ENCODE data around the gene MAG. TPM values are rescaled to one million over a fixed set of nuclear protein-coding genes. Genes with fewer than 3 reads are reported as not detected.

MAG gene
- total and polyA plus RNA-seq, 2 of the 8 experiments (the other 6 are each of a cell fraction or from before 2014, with no cell fraction given), result 0.20 to 1.3 TPM

- Histone ChIP-seq H3K56ac (replicated peaks; ENCODE audit: insufficient read length, low read depth, low read length) (no peak overlapping the region), H3K9me3 (ENCODE audit: insufficient read depth in 2 of 2, low read depth in 1 of 2, low read length in 1 of 2) (no peaks in the 10 kb centered on the region), H3K79me1 (ENCODE audit: low read depth, low read length) (no peaks in the 10 kb centered on the region), H4K20me1 (replicated peaks in 1 of 2; ENCODE audit: control insufficient read depth in 1 of 2, insufficient read depth in 2 of 2, low read length in 2 of 2) (peaks cover 0 to 4% of the 10 kb centered on the region in 2 experiments), H3K9ac (replicated peaks in 1 of 4; ENCODE audit: extremely low read depth in 1 of 4, low read depth in 3 of 4, low read length in 3 of 4) (no peak overlapping the region), H2BK12ac (ENCODE audit: low read depth, low read length) (no peak overlapping the region), H2BK120ac (replicated peaks; ENCODE audit: low read depth, low read length) (no peak overlapping the region), H3K27me3 (replicated peaks in 1 of 4; ENCODE audit: control insufficient read depth in 3 of 4, extremely low read depth in 1 of 4, insufficient read depth in 3 of 4, low read length in 3 of 4) (no peaks in the 10 kb centered on the region), H2BK5ac (ENCODE audit: low read depth, low read length) (no peak overlapping the region), H3K79me2 (ENCODE audit: control insufficient read depth in 1 of 2, insufficient read depth in 2 of 2, low read length in 2 of 2) (no peaks in the 10 kb centered on the region), H4K91ac (replicated peaks; ENCODE audit: insufficient read length, low read length) (no peak overlapping the region), H3K4me3 (ENCODE audit: extremely low read depth in 1 of 4, insufficient read depth in 2 of 4, low read depth in 3 of 4, low read length in 4 of 4) (no peak overlapping the region), H3K18ac (ENCODE audit: extremely low read depth, low read length) (no peak overlapping the region), H2AK5ac (ENCODE audit: low read depth, low read length) (no peak overlapping the region), H3K27ac (ENCODE audit: low read depth, low read length) (no peak overlapping the region), H4K5ac (ENCODE audit: insufficient read length, low read depth, low read length) (no peak overlapping the region), H3K23ac (ENCODE audit: insufficient read length) (no peak overlapping the region), H3K4ac (replicated peaks; ENCODE audit: insufficient read length, low read depth, low read length) (no peak overlapping the region), H3K4me2 (ENCODE audit: insufficient read depth in 1 of 2, low read depth in 2 of 2, low read length in 2 of 2) (no peak overlapping the region), H4K8ac (ENCODE audit: extremely low read depth, insufficient read depth, low read length) (no peak overlapping the region), H3K14ac (ENCODE audit: insufficient read length) (no peak overlapping the region), H2BK15ac (ENCODE audit: low read length) (no peak overlapping the region), H3K23me2 (ENCODE audit: low read depth, low read length) (no peaks in the 10 kb centered on the region), H3K4me1 (replicated peaks in 1 of 4; ENCODE audit: control insufficient read depth in 3 of 4, insufficient read depth in 4 of 4, low read length in 3 of 4) (peaks cover 0 to 3% (median 0%) of the 10 kb centered on the region in 4 experiments; a peak in 3 of 7 replicates), H3K36me3 (ENCODE audit: control insufficient read depth in 2 of 4, insufficient read depth in 4 of 4, low read length in 3 of 4) (peaks cover 5 to 8% (median 5%) of the 10 kb centered on the region in 4 experiments; a peak in 6 of 8 replicates), H2BK20ac (ENCODE audit: low read length) (no peak overlapping the region), H2AFZ (ENCODE audit: low read length) (no peak overlapping the region)
- no peak for TF ChIP-seq POU5F1 (IDR thresholded peaks at IDR 0.05; ENCODE audit: low read depth, low read length)
- FAIRE-seq (no peak), DNase-seq (ENCODE audit: low read depth in 1 of 2, low spot score in 2 of 2) (no peak)
- ChIA-PET POLR2A (ENCODE audit: partially characterized antibody) (interaction anchor here (0.8 to 5.5 kb wide), 6 partner anchors 9 to 269 kb away, joined by 3 to 28 read pairs (median 11); partner anchors contain the start of genes MAG and USF2), CTCF (ENCODE audit: partially characterized antibody) (interaction anchor here (0.6 to 2.1 kb wide), 4 partner anchors 10 to 280 kb away, joined by 3 to 7 read pairs (median 3); partner anchors contain the start of genes LGI4 and USF2)
- 90% methylated on average over 7 of the region's 11 CpGs; no CpG with 5 or more reads in 1 of the 2 experiments for WGBS, 2 experiments (ENCODE audit: extremely low coverage in 1 of 2, insufficient coverage in 1 of 2, insufficient read length in 1 of 2, insufficient replicate concordance in 2 of 2, low coverage in 1 of 2, low lambda C conversion rate in 2 of 2, missing lambda C conversion rate in 1 of 2)
These were observed 12.6 kb upstream of the MAG start for GRCh38 chr19:35279374-35279773.

All from H1 (cell line).